Muscle layer of colon (tissue), 2 donors: ENCODE data around the gene SIK3.
"Not testable (repeated sequence)": the region's sequence is repeated elsewhere in the genome, so short reads cannot be mapped to it uniquely, and the experiment has no call there.

ENCODE experiments used
- H3K27ac ChIP-seq: one replicate; pipeline ENCODE4 v1.7.0; 2013; ENCODE audit warnings: low read depth, mild to moderate bottlenecking, low read length, moderate library complexity
- H3K27me3 ChIP-seq, 2 donors: one replicate each; pipeline ENCODE4 v1.7.0; 2013; ENCODE audit warnings: low read length in 2 of 2, mild to moderate bottlenecking in 2 of 2; ENCODE audit not compliant: insufficient read depth in 2 of 2, control insufficient read depth in 1 of 2
- H3K36me3 ChIP-seq: one replicate; pipeline ENCODE4 v1.7.0; 2013; ENCODE audit warnings: mild to moderate bottlenecking, low read length; ENCODE audit not compliant: insufficient read depth
- H3K4me1 ChIP-seq: one replicate; pipeline ENCODE4 v1.7.0; 2013; ENCODE audit warnings: mild to moderate bottlenecking, low read length; ENCODE audit not compliant: insufficient read depth
- H3K4me3 ChIP-seq, 2 donors: one replicate each; pipeline ENCODE4 v1.7.0; 2013; ENCODE audit warnings: low read length in 2 of 2, low read depth in 1 of 2, mild to moderate bottlenecking in 1 of 2, moderate library complexity in 1 of 2
- H3K9ac ChIP-seq: one replicate; pipeline ENCODE4 v1.7.0; 2013; ENCODE audit warnings: low read length
- H3K9me3 ChIP-seq: one replicate; pipeline ENCODE4 v1.7.0; 2013; ENCODE audit warnings: mild to moderate bottlenecking, low read length
- donor health status: abdominal sarcoma.
- donor health status: Adenocarcinoma of cecum.

SIK3 gene

DNA sequence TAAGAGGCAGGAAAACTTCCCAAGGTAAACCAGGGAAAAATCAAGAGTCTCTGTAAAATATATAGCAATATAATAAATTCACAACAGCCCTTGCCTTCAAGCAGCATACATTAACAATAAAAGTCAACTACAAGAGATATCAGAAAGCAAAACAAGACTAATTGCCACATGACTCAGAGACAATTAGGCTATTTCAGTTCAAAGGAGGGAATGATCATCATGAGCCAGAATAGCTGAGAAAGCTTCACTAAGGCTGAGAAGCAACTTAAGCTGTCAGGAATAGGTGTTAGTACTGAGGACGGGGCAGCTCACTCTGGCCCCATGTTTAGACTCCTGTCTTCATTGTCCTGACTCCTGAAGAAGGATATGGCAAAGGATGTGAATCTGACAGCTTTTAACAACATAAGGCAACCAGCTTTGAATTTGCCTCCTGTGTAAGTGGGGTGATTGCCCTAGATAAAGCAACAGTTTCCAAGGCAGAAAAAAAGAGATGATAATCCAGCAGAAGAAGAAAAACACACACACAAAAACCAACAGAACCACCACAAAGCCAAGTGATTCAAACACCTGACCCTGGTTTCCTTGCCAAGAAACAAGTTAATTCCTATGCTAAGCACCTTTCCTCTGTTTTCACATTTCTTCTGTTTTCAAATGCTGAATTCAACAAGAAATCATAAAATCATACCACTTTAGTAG, 60.8 kb downstream of the SIK3 start:
- H3K9me3 ChIP-seq: no peaks in the 10 kb centered on the region
- no peak overlapping the region for H3K27ac ChIP-seq
- H3K9ac ChIP-seq: no peak overlapping the region
- H3K27me3 ChIP-seq: no peaks in the 10 kb centered on the region
- peaks cover 22% of the 10 kb centered on the region for H3K4me1 ChIP-seq
- no peak overlapping the region for H3K4me3 ChIP-seq
- H3K36me3 ChIP-seq: no peaks in the 10 kb centered on the region

DNA sequence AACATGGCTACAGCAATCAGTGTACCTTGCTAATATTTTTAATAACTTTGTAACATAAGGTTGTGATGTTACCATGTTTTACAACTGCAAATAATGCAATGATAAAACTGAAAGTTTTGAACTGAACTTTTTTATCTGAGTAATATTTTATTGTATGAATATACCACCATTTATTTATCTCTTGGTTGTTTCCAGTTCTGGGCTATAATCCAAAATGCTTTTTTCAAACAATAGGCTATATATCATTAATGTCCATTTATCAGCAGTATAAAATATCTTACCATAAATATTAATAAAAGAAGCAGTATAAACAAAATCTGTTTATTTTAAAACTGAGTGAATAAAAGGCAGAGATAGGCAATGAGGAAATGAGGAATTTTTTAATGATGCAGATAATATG, 63.3 kb downstream of the SIK3 start:
- peaks cover 19% of the 10 kb centered on the region for H3K4me1 ChIP-seq
- H3K9ac ChIP-seq: no peak overlapping the region
- no peak overlapping the region for H3K4me3 ChIP-seq
- H3K27ac ChIP-seq: no peak overlapping the region
- H3K9me3 ChIP-seq: no peaks in the 10 kb centered on the region
- H3K36me3 ChIP-seq: no peaks in the 10 kb centered on the region
- H3K27me3 ChIP-seq: no peaks in the 10 kb centered on the region

DNA sequence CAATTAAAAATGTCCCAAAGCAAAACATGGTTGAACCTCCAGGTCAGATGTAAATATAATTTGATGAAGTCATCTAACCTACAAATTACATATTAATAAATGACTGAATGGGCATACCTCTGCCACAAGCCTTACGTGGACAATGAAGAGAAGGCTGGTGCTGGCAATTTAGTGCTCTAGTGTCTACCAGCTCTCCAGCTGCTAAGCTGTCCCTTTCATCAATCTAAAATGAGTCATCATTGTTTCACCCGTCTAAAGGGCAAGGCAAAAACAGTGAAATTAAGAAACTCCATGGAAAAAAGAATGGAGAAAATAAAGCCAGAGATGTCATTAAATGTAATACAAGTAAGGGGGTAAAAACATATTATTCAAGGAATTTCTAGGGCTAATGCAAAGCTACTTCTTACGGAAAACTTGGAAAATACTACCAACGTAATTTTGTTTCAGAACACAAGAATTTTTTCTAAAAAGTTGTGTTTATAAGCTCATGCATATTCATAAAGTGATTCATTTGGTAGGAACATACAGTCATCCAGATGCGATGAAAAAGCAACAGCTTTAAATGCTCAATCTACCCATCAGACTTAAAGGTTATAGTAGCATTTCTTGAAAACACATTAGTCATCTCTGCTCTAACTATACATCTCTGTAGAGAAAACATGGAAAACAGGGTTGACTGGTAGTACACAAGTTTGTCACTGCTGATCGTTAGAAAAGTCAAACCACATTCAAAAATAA, 71.5 kb downstream of the SIK3 start:
- Histone ChIP-seq H3K4me1 (peaks cover 17% of the 10 kb centered on the region), H3K27ac (no peak overlapping the region), H3K9me3 (no peaks in the 10 kb centered on the region), H3K27me3 (no peaks in the 10 kb centered on the region), H3K4me3 (no peak overlapping the region), H3K9ac (no peak overlapping the region), H3K36me3 (no peaks in the 10 kb centered on the region)

DNA sequence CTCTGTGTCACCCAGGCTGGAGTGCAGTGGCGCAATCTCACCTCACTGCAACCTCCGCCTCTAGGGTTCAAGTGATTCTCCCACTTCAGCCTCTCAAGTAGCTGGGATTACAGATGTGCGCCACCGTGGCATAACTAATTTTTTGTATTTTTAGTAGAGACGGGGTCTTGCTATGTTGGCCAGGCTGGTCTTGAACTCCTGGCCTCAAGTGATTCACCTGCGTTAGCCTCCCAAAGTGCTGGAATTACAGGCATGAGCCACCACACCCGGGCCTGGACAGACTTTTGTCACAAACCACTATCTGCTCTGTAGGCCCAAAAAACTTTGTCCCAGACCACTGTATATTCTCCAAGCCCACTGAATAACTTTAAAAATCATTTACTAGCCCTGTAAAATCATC, 74.5 kb downstream of the SIK3 start:
- not testable (repeated sequence) for H3K4me3 ChIP-seq, H3K9ac ChIP-seq, H3K9me3 ChIP-seq, H3K27ac ChIP-seq, H3K27me3 ChIP-seq, H3K36me3 ChIP-seq
- peaks cover 24% of the 10 kb centered on the region for H3K4me1 ChIP-seq

DNA sequence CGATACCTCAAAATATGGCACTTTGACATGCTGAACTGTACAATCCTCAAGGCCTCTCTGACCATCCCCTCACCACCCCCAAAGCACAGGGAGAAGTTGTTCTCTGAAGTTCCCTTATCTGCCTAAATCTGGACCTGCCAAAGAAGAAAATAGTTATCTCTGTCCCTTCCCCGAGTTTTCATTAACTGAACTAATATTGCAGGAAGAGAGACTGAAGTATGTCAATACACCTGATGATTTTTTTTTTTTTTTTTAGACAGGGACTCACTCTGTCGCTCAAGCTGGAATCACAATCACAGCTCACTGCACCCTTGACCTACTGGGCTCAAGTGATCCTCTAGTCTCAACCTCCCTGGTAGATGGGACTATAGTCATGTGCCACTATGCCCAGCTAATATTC, 75.0 kb downstream of the SIK3 start:
- H3K4me3 ChIP-seq: no peak overlapping the region
- no peaks in the 10 kb centered on the region for H3K27me3 ChIP-seq
- no peaks in the 10 kb centered on the region for H3K9me3 ChIP-seq
- no peaks in the 10 kb centered on the region for H3K36me3 ChIP-seq
- no peak overlapping the region for H3K9ac ChIP-seq
- H3K27ac ChIP-seq: no peak overlapping the region
- H3K4me1 ChIP-seq: peaks cover 24% of the 10 kb centered on the region

DNA sequence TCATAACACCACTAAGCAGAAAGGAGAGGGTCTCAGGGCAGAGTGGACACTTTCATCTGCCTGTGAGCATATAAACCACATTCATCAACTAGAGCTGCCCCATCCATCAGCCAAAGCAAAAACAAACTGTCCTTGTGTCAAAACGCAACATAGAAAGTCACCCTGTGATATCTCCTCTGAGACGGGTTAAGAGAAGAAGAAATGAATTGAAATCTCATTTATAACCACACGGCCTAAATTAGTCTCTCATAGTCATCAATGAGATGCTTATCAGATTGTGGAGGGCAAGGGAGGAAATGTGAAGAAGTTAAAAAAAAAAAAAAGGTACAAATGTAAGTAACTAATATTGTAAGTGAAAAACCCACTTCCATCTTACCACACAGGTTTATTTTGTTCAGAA, 75.7 kb downstream of the SIK3 start:
- Histone ChIP-seq H3K4me1 (peaks cover 24% of the 10 kb centered on the region), H3K36me3 (no peaks in the 10 kb centered on the region), H3K9ac (no peak overlapping the region), H3K4me3 (no peak overlapping the region), H3K27ac (no peak overlapping the region), H3K9me3 (no peaks in the 10 kb centered on the region), H3K27me3 (no peaks in the 10 kb centered on the region)

DNA sequence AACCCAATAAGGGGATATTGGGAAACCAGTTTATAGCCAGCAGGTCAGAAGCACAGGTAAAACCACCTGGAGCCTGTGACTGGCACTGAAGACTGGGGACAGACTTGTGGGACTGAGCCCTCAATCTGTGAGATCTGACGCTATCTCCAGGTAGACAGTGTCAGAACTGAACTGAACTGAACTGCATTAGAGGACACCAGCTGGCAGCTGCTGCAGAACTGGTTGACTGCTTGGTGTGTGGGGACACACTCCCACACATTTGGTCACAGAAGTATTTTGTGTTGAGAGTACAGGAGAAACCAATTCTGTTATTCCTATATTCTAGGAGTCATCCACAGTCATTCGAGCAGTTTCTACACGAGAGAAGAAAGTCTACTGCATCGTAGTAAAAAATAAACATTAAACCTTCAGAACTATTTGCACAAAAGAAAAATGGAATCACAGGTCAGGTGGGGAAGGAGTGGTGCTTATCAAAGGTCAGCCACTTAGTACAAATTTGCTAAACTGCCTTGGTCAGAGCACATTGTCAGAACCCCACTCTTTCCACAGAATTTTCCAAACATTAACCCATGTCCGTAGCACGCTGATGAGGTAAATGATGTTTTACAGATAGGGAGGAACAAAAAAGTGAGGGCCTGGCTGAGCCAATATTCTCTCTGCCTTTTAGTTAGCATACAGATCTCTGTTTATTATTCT, 77.2 kb downstream of the SIK3 start:
- Histone ChIP-seq H3K27me3 (no peaks in the 10 kb centered on the region), H3K4me3 (no peak overlapping the region), H3K9ac (no peak overlapping the region), H3K36me3 (no peaks in the 10 kb centered on the region), H3K9me3 (no peaks in the 10 kb centered on the region), H3K27ac (no peak overlapping the region), H3K4me1 (peaks cover 24% of the 10 kb centered on the region)

DNA sequence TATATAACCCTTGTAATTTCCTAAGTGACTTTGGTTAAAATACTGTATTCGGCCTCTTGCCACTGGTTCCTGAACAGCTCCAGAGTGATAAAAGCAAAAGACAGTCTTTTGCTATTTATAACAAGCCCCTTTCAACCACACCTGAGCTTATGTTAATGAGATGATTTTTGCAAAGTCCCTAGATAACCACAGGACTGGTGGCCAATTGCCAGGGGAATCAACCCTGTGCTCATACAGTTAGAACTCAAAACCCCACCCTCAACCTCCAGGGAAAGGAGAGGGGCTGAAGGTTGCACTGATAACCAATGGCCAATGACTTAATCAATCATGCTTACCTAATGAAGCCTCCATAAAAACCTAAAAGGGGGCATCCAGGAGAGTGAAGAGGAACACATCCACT, 77.9 kb downstream of the SIK3 start:
- Histone ChIP-seq H3K27me3 (no peaks in the 10 kb centered on the region), H3K27ac (no peak overlapping the region), H3K4me1 (peaks cover 24% of the 10 kb centered on the region)

DNA sequence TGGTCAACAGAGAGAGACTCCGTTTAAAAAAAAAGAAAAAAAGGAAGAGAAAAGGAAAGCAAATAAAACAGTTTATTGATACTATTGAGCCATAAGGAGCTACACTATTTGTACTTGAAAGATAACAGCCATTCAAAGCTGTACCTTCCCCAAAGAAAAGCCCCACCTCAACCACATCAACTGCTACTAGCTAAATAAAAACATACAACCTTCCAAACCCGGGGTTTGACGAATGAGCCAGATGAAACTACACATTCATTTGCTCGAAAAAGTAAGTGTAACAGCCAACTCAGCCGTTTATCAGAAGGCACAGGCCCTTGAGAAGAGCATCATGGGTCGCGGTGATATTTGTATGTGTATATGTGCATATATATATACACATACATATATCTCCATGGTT, 78.4 kb downstream of the SIK3 start:
- H3K36me3 ChIP-seq: no peaks in the 10 kb centered on the region
- no peak overlapping the region for H3K27ac ChIP-seq
- no peak overlapping the region for H3K4me3 ChIP-seq
- no peaks in the 10 kb centered on the region for H3K27me3 ChIP-seq
- H3K9me3 ChIP-seq: no peaks in the 10 kb centered on the region
- H3K4me1 ChIP-seq: peaks cover 24% of the 10 kb centered on the region
- no peak overlapping the region for H3K9ac ChIP-seq

More for the DNA sequence above, 77.9 kb downstream of the SIK3 start:
- H3K36me3 ChIP-seq: no peaks in the 10 kb centered on the region
- H3K9ac ChIP-seq: no peak overlapping the region
- no peaks in the 10 kb centered on the region for H3K9me3 ChIP-seq
- no peak overlapping the region for H3K4me3 ChIP-seq

DNA sequence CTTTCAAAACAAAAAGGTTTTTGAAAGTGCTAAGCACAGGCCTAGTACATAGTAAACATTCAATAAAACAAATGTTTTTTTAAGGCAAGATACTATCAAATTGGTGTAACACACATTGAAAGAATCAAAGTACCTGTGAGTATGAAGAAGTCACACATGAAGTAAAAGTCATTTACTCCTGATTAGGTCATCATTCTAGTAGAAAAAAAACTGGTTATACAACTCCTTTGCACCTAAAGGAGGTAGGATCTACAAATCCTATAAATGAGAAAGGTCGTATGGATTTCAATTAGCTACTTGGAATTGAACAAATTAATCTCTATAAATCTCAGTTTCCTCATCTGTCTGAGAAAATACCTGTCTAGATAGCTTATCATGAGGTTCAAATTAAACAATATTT, 80.8 kb downstream of the SIK3 start:
- peaks cover 14% of the 10 kb centered on the region for H3K4me1 ChIP-seq

DNA sequence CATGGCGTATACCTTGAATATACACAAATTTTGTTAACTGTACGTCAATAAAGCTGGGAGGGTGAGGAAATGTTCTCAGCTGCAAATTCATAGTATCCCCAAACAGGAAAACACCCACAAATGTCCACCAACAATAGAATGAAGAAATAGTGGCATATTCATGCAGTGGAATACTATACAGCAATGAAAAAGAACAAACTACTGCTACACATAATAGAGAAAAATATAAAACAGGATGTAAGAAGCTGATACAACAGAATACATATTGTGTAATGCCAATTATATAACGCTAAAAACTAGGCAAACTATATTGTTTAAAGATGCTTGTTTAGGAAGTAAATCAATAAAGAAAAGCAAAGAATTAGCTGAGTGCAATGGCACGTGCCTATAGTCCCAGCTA, 81.5 kb downstream of the SIK3 start:
- H3K36me3 ChIP-seq: no peaks in the 10 kb centered on the region
- H3K27me3 ChIP-seq: no peaks in the 10 kb centered on the region
- peaks cover 11% of the 10 kb centered on the region for H3K4me1 ChIP-seq
- no peaks in the 10 kb centered on the region for H3K9me3 ChIP-seq
- H3K9ac ChIP-seq: no peak overlapping the region
- H3K4me3 ChIP-seq: no peak overlapping the region
- no peak overlapping the region for H3K27ac ChIP-seq

More for the DNA sequence above, 80.8 kb downstream of the SIK3 start:
- no peaks in the 10 kb centered on the region for H3K9me3 ChIP-seq
- no peak overlapping the region for H3K27ac ChIP-seq
- H3K9ac ChIP-seq: no peak overlapping the region
- H3K36me3 ChIP-seq: no peaks in the 10 kb centered on the region
- no peaks in the 10 kb centered on the region for H3K27me3 ChIP-seq
- H3K4me3 ChIP-seq: no peak overlapping the region
